ENCODE data around the gene IL36RN. TPM values are rescaled to one million over a fixed set of nuclear protein-coding genes. Genes with fewer than 3 reads are reported as not detected.

Gene IL36RN
- total and polyA plus RNA-seq, 9 donors: not detected

DNA sequence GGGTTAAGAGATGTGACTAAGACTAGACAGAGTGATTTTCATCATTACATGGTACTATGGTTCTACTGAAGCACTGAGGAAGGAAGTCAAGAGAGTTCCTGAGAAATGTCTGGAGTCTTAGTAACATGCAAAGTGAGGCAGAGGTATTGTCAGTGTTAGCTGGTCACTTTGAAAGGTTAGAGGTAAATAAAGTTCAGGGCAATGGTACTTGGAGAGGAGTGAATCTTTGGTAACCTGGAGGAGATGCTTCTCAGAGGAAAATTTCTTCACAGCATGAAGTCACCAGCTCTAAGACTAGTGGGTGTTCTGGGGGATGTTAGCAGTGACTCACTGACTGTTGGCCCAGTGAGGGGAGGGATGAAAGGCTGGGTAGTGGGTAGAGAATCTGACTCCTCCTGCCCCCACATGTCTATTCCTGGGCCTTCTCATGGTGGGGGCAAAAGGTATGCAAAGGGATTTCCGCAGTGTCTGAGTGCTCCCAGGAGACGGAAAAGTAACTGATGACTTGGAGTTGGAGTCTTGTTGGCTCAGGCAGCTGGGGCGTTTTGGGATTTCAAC, 45.1 kb downstream of the IL36RN start:
- H3K4me1 ChIP-seq (ENCODE audit: insufficient read depth): no peaks in the 10 kb centered on the region
- H3K27ac ChIP-seq: no peak overlapping the region
- DNase-seq: no peak
- H3K27me3 ChIP-seq: no peaks in the 10 kb centered on the region
- WGBS, 3 donors: 64 to 87% (median 87%) methylated on average over 3 of the region's 3 CpGs
- no peak overlapping the region for H3K4me3 ChIP-seq
- no peaks in the 10 kb centered on the region for H3K36me3 ChIP-seq
- TF ChIP-seq EP300 (IDR thresholded peaks at IDR 0.05): no peak
- no peak for TF ChIP-seq CTCF (IDR thresholded peaks at IDR 0.05)
- TF ChIP-seq POLR2A (IDR thresholded peaks at IDR 0.05): no peak
- intact Hi-C loops (cut with DNase I): no loop called here
- no peaks in the 10 kb centered on the region for H3K9me3 ChIP-seq

DNA sequence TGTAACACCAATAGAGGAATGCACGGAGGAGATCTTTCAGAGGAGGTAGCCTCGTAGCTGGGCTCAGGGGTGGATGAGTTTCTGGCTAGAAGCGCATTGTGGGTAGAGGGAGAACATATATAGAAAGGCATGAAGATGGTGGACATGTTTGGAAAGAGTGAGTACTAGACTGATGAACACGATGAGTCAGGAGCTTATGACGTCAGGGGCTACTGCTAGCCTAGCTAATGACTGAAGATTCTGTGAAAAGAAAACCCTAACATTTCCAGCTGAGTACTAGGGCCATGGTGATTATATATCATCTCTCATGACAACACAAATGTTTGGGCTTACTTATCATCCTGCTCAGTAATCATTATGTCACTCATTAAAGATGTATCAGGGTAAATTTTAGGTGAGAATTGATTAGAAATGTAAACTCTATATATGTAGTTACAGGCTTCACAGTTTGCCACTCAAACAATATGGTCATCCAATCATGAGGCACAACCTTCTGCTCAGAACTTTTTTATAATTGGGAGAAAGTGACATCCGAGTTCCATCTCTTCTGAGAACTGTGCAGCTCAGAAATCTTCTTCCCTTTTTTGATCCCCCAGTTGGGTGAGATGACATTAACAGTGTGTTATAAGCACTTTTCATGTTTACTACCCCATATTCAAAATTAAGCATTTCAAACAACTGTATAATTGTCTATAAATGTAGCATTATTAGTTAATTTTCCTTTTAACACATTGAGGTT, 46.2 kb downstream of the IL36RN start:
- no peak for DNase-seq
- H3K27me3 ChIP-seq: no peaks in the 10 kb centered on the region
- TF ChIP-seq CTCF (IDR thresholded peaks at IDR 0.05): no peak
- TF ChIP-seq EP300 (IDR thresholded peaks at IDR 0.05): no peak
- no peak for TF ChIP-seq POLR2A (IDR thresholded peaks at IDR 0.05)
- 73 to 77% (median 75%) methylated on average over 6 of the region's 6 CpGs for WGBS, 3 donors
- H3K4me1 ChIP-seq (ENCODE audit: insufficient read depth): no peaks in the 10 kb centered on the region
- H3K36me3 ChIP-seq: no peaks in the 10 kb centered on the region
- no peaks in the 10 kb centered on the region for H3K9me3 ChIP-seq
- no peak overlapping the region for H3K27ac ChIP-seq
- intact Hi-C loops (cut with DNase I): no loop called here
- H3K4me3 ChIP-seq: no peak overlapping the region

DNA sequence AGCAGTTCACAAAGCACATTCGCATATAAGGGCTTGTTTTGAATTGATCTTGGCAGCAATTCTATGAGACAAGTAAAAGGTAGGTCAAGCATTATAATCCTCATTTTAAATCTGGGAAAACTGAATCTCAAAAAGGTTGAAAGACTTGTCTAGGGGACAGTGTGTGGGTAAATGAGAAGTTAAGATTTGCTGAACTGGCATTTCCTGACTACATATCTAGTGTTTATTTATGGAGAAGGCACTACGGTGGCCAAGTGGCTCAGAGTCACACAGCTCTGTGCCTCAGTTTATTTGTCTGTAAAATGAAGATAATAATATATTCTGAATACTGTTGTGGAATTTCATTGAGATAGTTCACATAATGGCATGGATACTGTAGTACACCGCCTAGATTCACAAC, 52.1 kb downstream of the IL36RN start:
- Histone ChIP-seq H3K27me3 (no peaks in the 10 kb centered on the region), H3K36me3 (no peaks in the 10 kb centered on the region), H3K4me3 (no peak overlapping the region), H3K27ac (no peak overlapping the region), H3K4me1 (ENCODE audit: insufficient read depth) (no peaks in the 10 kb centered on the region), H3K9me3 (no peaks in the 10 kb centered on the region)
- 55 to 72% (median 59%) methylated on average over 3 of the region's 3 CpGs for WGBS, 3 donors
- no peak for TF ChIP-seq POLR2A (IDR thresholded peaks at IDR 0.05)
- TF ChIP-seq CTCF (IDR thresholded peaks at IDR 0.05): no peak
- no peak for TF ChIP-seq EP300 (IDR thresholded peaks at IDR 0.05)
- intact Hi-C loops (cut with DNase I): no loop called here
- no peak for DNase-seq

GRCh38 chr2:113111823-113112287, 52.9 kb downstream of the IL36RN start:
- H3K27me3 ChIP-seq: no peaks in the 10 kb centered on the region
- TF ChIP-seq CTCF (IDR thresholded peaks at IDR 0.05) (no peak), EP300 (IDR thresholded peaks at IDR 0.05) (no peak), POLR2A (IDR thresholded peaks at IDR 0.05) (no peak)
- 64 to 73% (median 68%) methylated on average over 6 of the region's 6 CpGs for WGBS, 3 donors
- H3K36me3 ChIP-seq: no peaks in the 10 kb centered on the region
- H3K9me3 ChIP-seq: no peaks in the 10 kb centered on the region
- no peaks in the 10 kb centered on the region for H3K4me1 ChIP-seq (ENCODE audit: insufficient read depth)
- H3K27ac ChIP-seq: no peak overlapping the region
- no peak overlapping the region for H3K4me3 ChIP-seq
- intact Hi-C loops (cut with DNase I): no loop called here
- no peak for DNase-seq

Measured in ovary (tissue), 9 donors.